A673 (cell line): ENCODE results near the gene ABCC11. TPM values are rescaled to one million over a fixed set of nuclear protein-coding genes. Genes with fewer than 3 reads are reported as not detected.

Source experiments
- BruUV-seq: library from RNA; stranded (reverse); fragments of 400-500 nt; replicated peaks from 2 replicates; lab custom pipeline; 2021; lab: Mats Ljungman, UMichigan
- CTCF ChIA-PET: fragments of 300-600 bp; sonication (Branson Sonifier 250); formaldehyde crosslinking; loops from one replicate; lab custom pipeline; 2022; ENCODE audit warnings: antibody characterized with exemption; lab: Charles Lee
- POLR2A ChIA-PET: fragments of 300-600 bp; sonication (Branson Sonifier 250); formaldehyde crosslinking; loops from one replicate; lab custom pipeline; 2022; ENCODE audit warnings: antibody characterized with exemption; ENCODE audit not compliant: low non-redundant PET; lab: Charles Lee
- DNase-seq: peaks from one replicate; pipeline ENCODE4 v3.0.0-alpha.2; 2015; ENCODE audit warnings: low spot score
- H3K27ac ChIP-seq: fragments of 200-600 bp; sonication (generic); 2 replicates; pipeline ENCODE4 v1.5.1; 2016; ENCODE audit warnings: mixed run types, low read depth, mild to moderate bottlenecking, mixed read lengths, antibody characterized with exemption, low read length; ENCODE audit not compliant: poor library complexity, severe bottlenecking
- H3K27me3 ChIP-seq: fragments of 200-600 bp; sonication (generic); replicated peaks from 2 replicates; pipeline ENCODE4 v1.6.1; 2017; ENCODE audit warnings: mixed run types, low read depth, mild to moderate bottlenecking, mixed read lengths, antibody characterized with exemption, low read length; ENCODE audit not compliant: insufficient read depth, poor library complexity
- H3K36me3 ChIP-seq: fragments of 200-600 bp; sonication (generic); 2 replicates; pipeline ENCODE4 v1.6.1; 2016; ENCODE audit warnings: mixed run types, mild to moderate bottlenecking, mixed read lengths, antibody characterized with exemption, low read length; ENCODE audit not compliant: insufficient read depth, poor library complexity, severe bottlenecking
- H3K4me1 ChIP-seq: fragments of 200-600 bp; sonication (generic); 2 replicates; pipeline ENCODE4 v1.6.1; 2017; ENCODE audit warnings: mixed run types, mild to moderate bottlenecking, mixed read lengths, antibody characterized with exemption, low read length; ENCODE audit not compliant: insufficient read depth, poor library complexity, severe bottlenecking
- H3K4me3 ChIP-seq: fragments of 200-600 bp; sonication (generic); 2 replicates; pipeline ENCODE4 v1.5.1; 2016; ENCODE audit warnings: low read depth, mixed run types, mild to moderate bottlenecking, mixed read lengths, low read length; ENCODE audit not compliant: poor library complexity, severe bottlenecking
- H3K9me3 ChIP-seq: fragments of 200-600 bp; sonication (generic); 2 replicates; pipeline ENCODE4 v1.6.1; 2016; ENCODE audit warnings: mixed run types, low read depth, mild to moderate bottlenecking, mixed read lengths, antibody characterized with exemption, low read length; ENCODE audit not compliant: poor library complexity, severe bottlenecking
- EZH2 ChIP-seq: fragments of 200-600 bp; sonication (generic); IDR thresholded peaks from 2 replicates; pipeline ENCODE4 v1.6.1; 2017; ENCODE audit warnings: borderline replicate concordance, low read depth, mild to moderate bottlenecking, mixed read lengths, antibody characterized with exemption, low read length; ENCODE audit not compliant: poor library complexity, severe bottlenecking
- intact Hi-C: fragments of 100-400 bp; cut with micrococcal nuclease; formaldehyde crosslinking; loops from one replicate; pipeline ENCODE4 v1.10.0; 2022; ENCODE audit not compliant: unreplicated experiment
- total RNA-seq: library from RNA; stranded (reverse); gene quantifications from 2 replicates; pipeline ENCODE4 v1.2.3, GENCODE V29; 2021
- TF ChIP-seq, protein P1 (sequence below): fragments of 300-800, 200-600 bp; sonication (generic); conservative IDR thresholded peaks from 2 replicates; pipeline ENCODE4 v1.5.1; 2017; ENCODE audit warnings: low read depth, mild to moderate bottlenecking, antibody characterized with exemption, low read length, moderate library complexity, mixed read lengths

ABCC11 gene
- total RNA-seq, 1 experiment from 2014 or later, result not detected

GRCh38 chr16:48165961-48166578 is 81.3 kb downstream of the ABCC11 start:
- no peak for DNase-seq
- intact Hi-C loops, result loop anchor here (2.0 to 10.0 kb wide), 2 partner anchors 1219 to 1611 kb away; no protein-coding TSS in a partner anchor
- no peak for TF ChIP-seq EZH2
- TF ChIP-seq, protein P1, sequence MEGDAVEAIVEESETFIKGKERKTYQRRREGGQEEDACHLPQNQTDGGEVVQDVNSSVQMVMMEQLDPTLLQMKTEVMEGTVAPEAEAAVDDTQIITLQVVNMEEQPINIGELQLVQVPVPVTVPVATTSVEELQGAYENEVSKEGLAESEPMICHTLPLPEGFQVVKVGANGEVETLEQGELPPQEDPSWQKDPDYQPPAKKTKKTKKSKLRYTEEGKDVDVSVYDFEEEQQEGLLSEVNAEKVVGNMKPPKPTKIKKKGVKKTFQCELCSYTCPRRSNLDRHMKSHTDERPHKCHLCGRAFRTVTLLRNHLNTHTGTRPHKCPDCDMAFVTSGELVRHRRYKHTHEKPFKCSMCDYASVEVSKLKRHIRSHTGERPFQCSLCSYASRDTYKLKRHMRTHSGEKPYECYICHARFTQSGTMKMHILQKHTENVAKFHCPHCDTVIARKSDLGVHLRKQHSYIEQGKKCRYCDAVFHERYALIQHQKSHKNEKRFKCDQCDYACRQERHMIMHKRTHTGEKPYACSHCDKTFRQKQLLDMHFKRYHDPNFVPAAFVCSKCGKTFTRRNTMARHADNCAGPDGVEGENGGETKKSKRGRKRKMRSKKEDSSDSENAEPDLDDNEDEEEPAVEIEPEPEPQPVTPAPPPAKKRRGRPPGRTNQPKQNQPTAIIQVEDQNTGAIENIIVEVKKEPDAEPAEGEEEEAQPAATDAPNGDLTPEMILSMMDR, result no peak
- Histone ChIP-seq H3K9me3 (no peaks in the 10 kb centered on the region), H3K4me3 (no peak overlapping the region), H3K27ac (no peak overlapping the region), H3K4me1 (no peaks in the 10 kb centered on the region), H3K27me3 (no peaks in the 10 kb centered on the region), H3K36me3 (no peaks in the 10 kb centered on the region)
- ChIA-PET CTCF (no interaction called here), POLR2A (interaction anchor here (0.6 kb wide), 1 partner anchor 203 kb away, joined by 5 read pairs; no protein-coding TSS in a partner anchor)
- no TSS peak for BruUV-seq

DNA sequence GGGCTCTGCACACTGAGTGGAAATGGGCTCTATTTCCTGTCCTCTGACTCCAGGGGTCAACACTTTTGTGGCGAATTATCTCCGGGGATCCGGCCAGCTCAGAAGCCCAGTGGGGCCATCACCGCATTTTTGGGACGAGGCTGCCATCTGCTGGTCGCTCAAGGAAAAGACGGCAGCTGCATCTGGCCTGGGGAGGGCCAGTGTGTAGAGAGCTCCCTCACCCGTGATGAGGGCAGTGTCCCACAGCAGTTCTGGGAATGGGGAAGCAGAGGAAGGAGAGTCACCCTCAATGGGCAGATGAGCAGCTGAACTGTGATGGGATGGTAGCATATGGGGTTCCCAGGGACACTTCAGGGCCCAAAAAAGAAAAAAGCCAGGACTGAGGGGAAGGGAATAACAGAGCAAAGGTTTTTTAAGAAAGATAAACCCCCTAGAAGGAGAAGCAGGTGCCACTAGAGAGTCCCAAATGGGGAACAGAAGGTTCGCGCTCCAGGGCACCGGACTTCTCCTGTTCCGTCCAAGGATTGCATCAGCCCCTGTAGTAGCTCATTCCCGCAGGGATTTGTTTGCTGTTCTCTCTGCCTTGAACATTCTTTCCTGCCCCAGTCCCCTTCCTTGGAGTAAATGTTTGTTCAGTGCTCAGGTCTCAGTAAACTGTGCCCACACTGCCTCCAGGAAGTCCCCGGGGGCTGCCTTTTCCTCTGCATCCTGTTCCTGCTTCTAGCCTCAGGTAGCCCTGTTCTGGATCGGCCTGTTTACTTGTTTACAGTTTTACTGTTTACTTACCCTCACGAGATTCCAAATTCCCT is 82.2 kb downstream of the ABCC11 start:
- Histone ChIP-seq H3K36me3 (no peaks in the 10 kb centered on the region), H3K4me1 (no peaks in the 10 kb centered on the region), H3K4me3 (no peak overlapping the region), H3K9me3 (no peaks in the 10 kb centered on the region), H3K27me3 (no peaks in the 10 kb centered on the region), H3K27ac (peak overlapping the region; percentile 10)
- intact Hi-C loops, result loop anchor here (2.0 to 10.0 kb wide), 3 partner anchors 1218 to 1610 kb away; no protein-coding TSS in a partner anchor
- ChIA-PET CTCF (interaction anchor here (0.5 to 1.7 kb wide), 13 partner anchors 9 to 1610 kb away, joined by 3 to 10 read pairs (median 4); no protein-coding TSS in a partner anchor), POLR2A (no interaction called here)
- DNase-seq, result peak; percentile 67
- TF ChIP-seq, protein P1, result peak; percentile 90
- no peak for TF ChIP-seq EZH2
- BruUV-seq, result no TSS peak

GRCh38 chr16:48162839-48163410 is 84.4 kb downstream of the ABCC11 start:
- no peaks in the 10 kb centered on the region for H3K4me1 ChIP-seq
- H3K4me3 ChIP-seq, result no peak overlapping the region
- no TSS peak for BruUV-seq
- intact Hi-C loops, result loop anchor here (5.0 to 10.0 kb wide), 2 partner anchors 1306 to 1608 kb away; no protein-coding TSS in a partner anchor
- no peaks in the 10 kb centered on the region for H3K9me3 ChIP-seq
- ChIA-PET POLR2A (no interaction called here), CTCF (no interaction called here)
- H3K36me3 ChIP-seq, result no peaks in the 10 kb centered on the region
- H3K27me3 ChIP-seq, result no peaks in the 10 kb centered on the region
- TF ChIP-seq EZH2, result no peak
- TF ChIP-seq, protein P1, result no peak
- no peak overlapping the region for H3K27ac ChIP-seq
- no peak for DNase-seq
